ENCODE data around the gene FAM120B. TPM values are rescaled to one million over a fixed set of nuclear protein-coding genes. Genes with fewer than 3 reads are reported as not detected.

FAM120B gene
- polyA plus RNA-seq, 1 donor, result 27.7 TPM

- 0% methylated on average over 1 of the region's 2 CpGs for WGBS (ENCODE audit: insufficient coverage, low lambda C conversion rate)
- Histone ChIP-seq H3K27me3 (ENCODE audit: control insufficient read depth, insufficient read depth, low read length) (peaks cover 65% of the 10 kb centered on the region), H3K27ac (ENCODE audit: low read length) (peak overlapping the region; percentile 3), H3K36me3 (ENCODE audit: control insufficient read depth, insufficient read depth, low read length) (peaks cover 37% of the 10 kb centered on the region), H3K9me3 (ENCODE audit: control insufficient read depth, low read depth, low read length) (peaks cover 9% of the 10 kb centered on the region), H3K4me3 (ENCODE audit: low read length) (peak overlapping the region; percentile 32), H3K4me1 (ENCODE audit: control insufficient read depth, insufficient read depth, low read length) (peaks cover 3% of the 10 kb centered on the region)
- DNase-seq, result no peak
Measured at GRCh38 chr6:170286934-170287265, 19.7 kb upstream of the FAM120B start.

- Histone ChIP-seq H3K9me3 (ENCODE audit: control insufficient read depth, low read depth, low read length) (peaks cover 9% of the 10 kb centered on the region), H3K4me3 (ENCODE audit: low read length) (peak overlapping the region; percentile 32), H3K4me1 (ENCODE audit: control insufficient read depth, insufficient read depth, low read length) (peaks cover 8% of the 10 kb centered on the region), H3K36me3 (ENCODE audit: control insufficient read depth, insufficient read depth, low read length) (peaks cover 37% of the 10 kb centered on the region), H3K27me3 (ENCODE audit: control insufficient read depth, insufficient read depth, low read length) (peaks cover 70% of the 10 kb centered on the region), H3K27ac (ENCODE audit: low read length) (peak overlapping the region; percentile 3)
- DNase-seq, result no peak
- no CpG with 5 or more reads among the region's 12 CpGs for WGBS (ENCODE audit: insufficient coverage, low lambda C conversion rate)
Measured at GRCh38 chr6:170287371-170287876, 19.1 kb upstream of the FAM120B start.

GRCh38 chr6:170288091-170288631 lies 18.4 kb upstream of the FAM120B start:
- H3K4me1 ChIP-seq (ENCODE audit: control insufficient read depth, insufficient read depth, low read length), result peaks cover 11% of the 10 kb centered on the region
- H3K9me3 ChIP-seq (ENCODE audit: control insufficient read depth, low read depth, low read length), result peaks cover 7% of the 10 kb centered on the region
- WGBS (ENCODE audit: insufficient coverage, low lambda C conversion rate), result no CpG with 5 or more reads among the region's 33 CpGs
- DNase-seq, result no peak
- H3K27me3 ChIP-seq (ENCODE audit: control insufficient read depth, insufficient read depth, low read length), result peaks cover 78% of the 10 kb centered on the region
- no peak overlapping the region for H3K27ac ChIP-seq (ENCODE audit: low read length)
- peak overlapping the region; percentile 32 for H3K4me3 ChIP-seq (ENCODE audit: low read length)
- peaks cover 32% of the 10 kb centered on the region for H3K36me3 ChIP-seq (ENCODE audit: control insufficient read depth, insufficient read depth, low read length)

- Histone ChIP-seq H3K9me3 (ENCODE audit: control insufficient read depth, low read depth, low read length) (peaks cover 7% of the 10 kb centered on the region), H3K27me3 (ENCODE audit: control insufficient read depth, insufficient read depth, low read length) (peaks cover 84% of the 10 kb centered on the region), H3K4me3 (ENCODE audit: low read length) (peak overlapping the region; percentile 32), H3K27ac (ENCODE audit: low read length) (no peak overlapping the region), H3K4me1 (ENCODE audit: control insufficient read depth, insufficient read depth, low read length) (peaks cover 11% of the 10 kb centered on the region), H3K36me3 (ENCODE audit: control insufficient read depth, insufficient read depth, low read length) (peaks cover 27% of the 10 kb centered on the region)
- WGBS (ENCODE audit: insufficient coverage, low lambda C conversion rate), result no CpG with 5 or more reads among the region's 16 CpGs
- no peak for DNase-seq
Measured at GRCh38 chr6:170288852-170289179, 17.7 kb upstream of the FAM120B start.

- H3K27ac ChIP-seq (ENCODE audit: low read length), result no peak overlapping the region
- peaks cover 11% of the 10 kb centered on the region for H3K4me1 ChIP-seq (ENCODE audit: control insufficient read depth, insufficient read depth, low read length)
- WGBS (ENCODE audit: insufficient coverage, low lambda C conversion rate), result no CpG with 5 or more reads among the region's 85 CpGs
- peaks cover 90% of the 10 kb centered on the region for H3K27me3 ChIP-seq (ENCODE audit: control insufficient read depth, insufficient read depth, low read length)
- H3K9me3 ChIP-seq (ENCODE audit: control insufficient read depth, low read depth, low read length), result peaks cover 7% of the 10 kb centered on the region
- H3K36me3 ChIP-seq (ENCODE audit: control insufficient read depth, insufficient read depth, low read length), result peaks cover 27% of the 10 kb centered on the region
- peak overlapping the region; percentile 32 for H3K4me3 ChIP-seq (ENCODE audit: low read length)
- no peak for DNase-seq
Measured at GRCh38 chr6:170289180-170289931, 17.2 kb upstream of the FAM120B start.

- WGBS (ENCODE audit: insufficient coverage, low lambda C conversion rate), result no CpG with 5 or more reads among the region's 41 CpGs
- H3K27ac ChIP-seq (ENCODE audit: low read length), result peak overlapping the region; percentile 68
- H3K4me3 ChIP-seq (ENCODE audit: low read length), result peak overlapping the region; percentile 67
- DNase-seq, result no peak
- peaks cover 21% of the 10 kb centered on the region for H3K36me3 ChIP-seq (ENCODE audit: control insufficient read depth, insufficient read depth, low read length)
- H3K4me1 ChIP-seq (ENCODE audit: control insufficient read depth, insufficient read depth, low read length), result peaks cover 11% of the 10 kb centered on the region
- peaks cover 7% of the 10 kb centered on the region for H3K9me3 ChIP-seq (ENCODE audit: control insufficient read depth, low read depth, low read length)
- H3K27me3 ChIP-seq (ENCODE audit: control insufficient read depth, insufficient read depth, low read length), result peaks cover 92% of the 10 kb centered on the region
Measured at GRCh38 chr6:170289951-170290295, 16.6 kb upstream of the FAM120B start.

GRCh38 chr6:170290296-170291128 lies 16.0 kb upstream of the FAM120B start, which contains the start of gene DLL1:
TSS of gene DLL1 (minus strand) at chr6:170291078. CDS start at chr6:170290139, 939 bp downstream.
- peaks cover 17% of the 10 kb centered on the region for H3K36me3 ChIP-seq (ENCODE audit: control insufficient read depth, insufficient read depth, low read length)
- peaks cover 7% of the 10 kb centered on the region for H3K9me3 ChIP-seq (ENCODE audit: control insufficient read depth, low read depth, low read length)
- H3K27me3 ChIP-seq (ENCODE audit: control insufficient read depth, insufficient read depth, low read length), result peaks cover 95% of the 10 kb centered on the region
- H3K27ac ChIP-seq (ENCODE audit: low read length), result peak within 1 kb of the TSS; percentile 68
- WGBS (ENCODE audit: insufficient coverage, low lambda C conversion rate), result no CpG with 5 or more reads among the region's 83 CpGs
- peaks cover 15% of the 10 kb centered on the region for H3K4me1 ChIP-seq (ENCODE audit: control insufficient read depth, insufficient read depth, low read length)
- DNase-seq, result peak in 1 of 2 donors; percentile 74
- H3K4me3 ChIP-seq (ENCODE audit: low read length), result peak within 1 kb of the TSS; percentile 67

GRCh38 chr6:170291271-170292110 lies 15.1 kb upstream of the FAM120B start:
- peak overlapping the region; percentile 40 for H3K27ac ChIP-seq (ENCODE audit: low read length)
- peaks cover 94% of the 10 kb centered on the region for H3K27me3 ChIP-seq (ENCODE audit: control insufficient read depth, insufficient read depth, low read length)
- peak overlapping the region; percentile 35 for H3K4me3 ChIP-seq (ENCODE audit: low read length)
- peaks cover 19% of the 10 kb centered on the region for H3K4me1 ChIP-seq (ENCODE audit: control insufficient read depth, insufficient read depth, low read length)
- DNase-seq, result peak in 1 of 2 donors; percentile 66
- H3K9me3 ChIP-seq (ENCODE audit: control insufficient read depth, low read depth, low read length), result peaks cover 12% of the 10 kb centered on the region
- WGBS (ENCODE audit: insufficient coverage, low lambda C conversion rate), result no CpG with 5 or more reads among the region's 87 CpGs
- H3K36me3 ChIP-seq (ENCODE audit: control insufficient read depth, insufficient read depth, low read length), result peaks cover 15% of the 10 kb centered on the region

- DNase-seq, result no peak
- no CpG with 5 or more reads among the region's 11 CpGs for WGBS (ENCODE audit: insufficient coverage, low lambda C conversion rate)
- H3K27ac ChIP-seq (ENCODE audit: low read length), result peak overlapping the region; percentile 40
- peaks cover 94% of the 10 kb centered on the region for H3K27me3 ChIP-seq (ENCODE audit: control insufficient read depth, insufficient read depth, low read length)
- peaks cover 16% of the 10 kb centered on the region for H3K9me3 ChIP-seq (ENCODE audit: control insufficient read depth, low read depth, low read length)
- peak overlapping the region; percentile 35 for H3K4me3 ChIP-seq (ENCODE audit: low read length)
- peaks cover 23% of the 10 kb centered on the region for H3K4me1 ChIP-seq (ENCODE audit: control insufficient read depth, insufficient read depth, low read length)
- H3K36me3 ChIP-seq (ENCODE audit: control insufficient read depth, insufficient read depth, low read length), result peaks cover 14% of the 10 kb centered on the region
Measured at GRCh38 chr6:170292111-170292406, 14.5 kb upstream of the FAM120B start.

Data from large intestine (tissue), 3 donors.